Stimulated activated CD4-positive, alpha-beta T cell treated with anti-CD3 and anti-CD28 coated beads, Interleukin-12 subunit alpha, Interleukin-12 subunit beta, amount 100 ng/mL, for 48 hours (primary cell): ENCODE data around the gene UCK1.

Experiments used
- DNase-seq, 3 donors: peaks; one replicate each; pipeline ENCODE4 v3.0.0-alpha.2; 2020; ENCODE audit warnings: low read depth in 2 of 3, low spot score in 1 of 3

The UCK1 gene

DNA sequence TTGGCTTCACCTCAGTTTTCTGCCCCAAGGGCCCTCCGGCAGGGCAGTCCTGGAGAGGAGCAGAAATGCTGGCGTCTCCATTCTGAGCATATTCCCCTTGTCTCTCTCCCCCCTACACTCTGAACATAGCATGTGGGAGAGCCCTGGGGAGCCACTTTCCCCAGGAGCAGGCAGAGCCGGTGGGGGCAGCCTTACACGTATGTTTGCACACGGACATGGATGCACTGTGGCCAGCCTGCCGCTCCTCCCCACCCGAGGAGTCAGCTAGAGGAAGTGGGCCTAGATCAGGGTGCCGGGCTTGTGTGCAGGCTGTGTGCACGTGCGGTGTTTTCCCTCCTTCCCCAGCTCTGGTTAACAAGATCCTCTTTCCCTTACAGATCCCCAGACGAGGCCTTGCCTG lies 53.7 kb downstream of the UCK1 start:
- no peak for DNase-seq

- DNase-seq = no peak
Observed at GRCh38 chr9:131476777-131477345, 54.2 kb downstream of the UCK1 start.

DNA sequence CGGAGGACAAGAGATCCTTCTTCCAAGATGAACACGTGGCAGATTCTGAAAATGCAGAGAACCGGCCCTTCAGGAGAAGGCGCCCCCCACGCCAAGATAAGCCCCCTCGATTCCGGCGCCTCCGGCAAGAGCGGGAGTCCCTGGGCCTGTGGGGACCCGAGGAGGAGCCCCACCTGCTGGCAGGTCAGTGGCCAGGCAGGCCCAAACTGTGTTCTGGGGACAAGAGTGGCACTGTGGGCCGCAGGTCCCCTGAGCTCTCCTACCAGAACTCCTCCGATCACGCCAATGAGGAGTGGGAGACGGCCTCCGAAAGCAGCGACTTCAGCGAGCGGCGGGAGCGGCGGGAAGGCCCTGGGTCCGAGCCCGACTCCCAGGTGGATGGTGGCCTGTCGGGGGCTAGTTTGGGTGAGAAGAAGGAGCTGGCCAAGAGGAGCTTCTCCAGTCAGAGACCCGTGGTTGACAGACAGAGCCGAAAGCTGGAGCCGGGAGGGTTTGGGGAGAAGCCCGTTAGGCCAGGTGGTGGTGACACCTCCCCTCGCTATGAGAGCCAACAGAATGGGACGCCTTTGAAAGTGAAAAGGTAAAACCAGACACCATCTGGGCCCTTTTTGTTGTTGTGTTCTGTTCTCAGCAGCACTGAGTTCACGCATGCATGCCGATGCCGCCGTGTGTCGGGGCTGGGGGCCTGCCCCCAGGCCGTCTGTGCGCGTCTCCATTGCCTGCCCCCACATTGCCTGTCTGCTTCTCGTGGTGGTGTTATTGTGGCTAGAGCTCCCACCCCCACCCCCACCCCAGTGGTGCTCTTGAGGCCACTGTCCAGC lies 54.9 kb downstream of the UCK1 start:
- no peak for DNase-seq

DNA sequence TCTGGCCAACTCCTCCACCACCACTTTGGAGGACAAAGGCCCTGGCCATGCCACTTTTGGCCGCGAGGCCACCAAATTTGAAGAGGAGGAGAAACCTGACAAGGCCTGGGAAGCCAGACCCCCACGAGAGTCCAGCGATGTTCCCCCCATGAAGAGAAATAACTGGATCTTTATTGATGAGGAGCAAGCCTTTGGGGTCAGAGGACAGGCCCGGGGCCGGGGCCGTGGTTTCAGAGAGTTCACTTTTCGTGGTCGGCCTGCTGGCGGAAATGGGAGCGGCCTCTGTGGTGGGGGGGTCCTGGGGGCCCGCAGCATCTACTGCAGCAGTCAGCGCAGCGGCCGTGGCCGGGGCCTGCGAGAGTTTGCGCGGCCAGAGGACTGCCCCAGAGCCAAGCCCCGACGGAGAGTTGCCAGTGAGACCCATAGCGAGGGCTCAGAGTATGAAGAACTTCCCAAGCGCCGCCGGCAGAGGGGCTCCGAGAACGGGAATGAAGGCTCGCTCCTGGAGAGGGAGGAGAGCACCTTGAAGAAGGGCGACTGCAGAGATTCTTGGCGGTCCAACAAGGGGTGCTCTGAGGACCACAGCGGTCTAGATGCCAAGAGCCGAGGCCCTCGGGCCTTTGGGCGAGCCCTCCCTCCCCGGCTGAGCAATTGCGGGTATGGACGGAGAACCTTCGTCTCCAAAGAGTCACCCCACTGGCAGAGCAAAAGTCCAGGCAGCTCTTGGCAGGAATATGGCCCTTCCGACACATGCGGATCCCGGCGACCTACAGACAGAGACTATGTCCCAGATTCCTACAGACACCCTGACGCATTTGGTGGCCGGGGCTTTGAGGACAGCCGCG lies 55.7 kb downstream of the UCK1 start:
- no peak for DNase-seq

DNA sequence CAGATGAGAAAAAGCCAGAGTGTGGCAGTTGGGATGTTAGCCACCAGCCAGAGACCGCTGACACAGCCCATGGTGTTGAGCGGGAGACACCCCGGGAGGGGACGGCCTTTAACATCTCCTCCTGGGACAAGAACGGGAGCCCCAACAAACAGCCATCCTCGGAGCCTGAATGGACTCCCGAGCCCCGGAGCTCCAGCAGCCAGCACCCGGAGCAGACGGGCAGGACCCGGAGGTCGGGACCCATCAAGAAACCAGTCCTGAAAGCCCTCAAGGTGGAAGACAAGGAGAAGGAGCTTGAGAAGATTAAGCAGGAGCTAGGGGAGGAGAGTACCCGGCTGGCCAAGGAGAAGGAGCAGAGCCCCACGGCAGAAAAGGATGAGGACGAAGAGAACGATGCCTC lies 56.4 kb downstream of the UCK1 start:
- no peak for DNase-seq

GRCh38 chr9:131473891-131474290 lies 57.2 kb downstream of the UCK1 start:
- DNase-seq = no peak
